NAMALWA (cell line): ENCODE data around the gene SPOCK2.

Experiments used
- DNase-seq: peaks from one replicate; pipeline ENCODE4 v3.0.0-alpha.2; 2015; ENCODE audit warnings: low spot score

The SPOCK2 gene

GRCh38 chr10:72107325-72108003, 19.1 kb upstream of the SPOCK2 start:
- peak; percentile 22 for DNase-seq

GRCh38 chr10:72106896-72107295, 18.5 kb upstream of the SPOCK2 start:
- no peak for DNase-seq

- no peak for DNase-seq
Measured at GRCh38 chr10:72106154-72106849, 18.0 kb upstream of the SPOCK2 start.

GRCh38 chr10:72105710-72106109, 17.4 kb upstream of the SPOCK2 start:
- DNase-seq, result no peak

GRCh38 chr10:72105098-72105475, 16.7 kb upstream of the SPOCK2 start:
- DNase-seq, result no peak

- DNase-seq, result no peak
Measured at GRCh38 chr10:72104472-72105097, 16.2 kb upstream of the SPOCK2 start.

- DNase-seq, result no peak
Measured at GRCh38 chr10:72099600-72099921, 11.2 kb upstream of the SPOCK2 start.

- no peak for DNase-seq
Measured at GRCh38 chr10:72098836-72099599, 10.7 kb upstream of the SPOCK2 start.

- DNase-seq, result no peak
Measured at GRCh38 chr10:72098301-72098835, 10.0 kb upstream of the SPOCK2 start.

- no peak for DNase-seq
Measured at GRCh38 chr10:72097448-72098300, 9.3 kb upstream of the SPOCK2 start.

- DNase-seq, result no peak
Measured at GRCh38 chr10:72096115-72097000, 8.0 kb upstream of the SPOCK2 start.

- DNase-seq, result no peak
Measured at GRCh38 chr10:72095195-72095594, 6.8 kb upstream of the SPOCK2 start.

GRCh38 chr10:72094574-72094973, 6.2 kb upstream of the SPOCK2 start:
- DNase-seq, result no peak

- no peak for DNase-seq
Measured at GRCh38 chr10:72093450-72093849, 5.1 kb upstream of the SPOCK2 start.

- no peak for DNase-seq
Measured at GRCh38 chr10:72092987-72093386, 4.6 kb upstream of the SPOCK2 start.

GRCh38 chr10:72092171-72092924, 4.0 kb upstream of the SPOCK2 start:
- no peak for DNase-seq

GRCh38 chr10:72090326-72090725, 2.0 kb upstream of the SPOCK2 start:
- no peak for DNase-seq

GRCh38 chr10:72089618-72090017, 1.3 kb upstream of the SPOCK2 start:
- DNase-seq, result no peak

- peak; percentile 46 for DNase-seq
Measured at GRCh38 chr10:72088889-72089575, 681 bp upstream of the SPOCK2 start.
